WTC11 (cell line): ENCODE results near the gene TMC8. TPM values are rescaled to one million over a fixed set of nuclear protein-coding genes. Genes with fewer than 3 reads are reported as not detected.

Experiments used
- ATAC-seq: fragments of 200-7000 bp; cut with Tn5 transposase; 2 replicates; pipeline ENCODE4 v1.10.0; 2021; ENCODE audit warnings: mild to moderate bottlenecking, moderate library complexity
- CTCF ChIA-PET: fragments of 300-600 bp; sonication (Branson Sonifier 250); formaldehyde crosslinking; loops from one replicate; lab custom pipeline; 2021; ENCODE audit warnings: antibody characterized with exemption; lab: Charles Lee
- POLR2A ChIA-PET: fragments of 350-600 bp; sonication (Branson Sonifier 250); formaldehyde crosslinking; loops from one replicate; lab custom pipeline; 2021; ENCODE audit warnings: antibody characterized with exemption; lab: Charles Lee
- DNase-seq: peaks from one replicate; pipeline ENCODE4 v3.0.0; 2021; ENCODE audit warnings: low spot score
- H3K27ac Mint-ChIP-seq: 2 replicates; pipeline ENCODE4 v1.8.0; 2021; ENCODE audit warnings: mixed read lengths
- H3K27me3 Mint-ChIP-seq: 2 replicates; pipeline ENCODE4 v1.8.0; 2021; ENCODE audit warnings: low read depth, mild to moderate bottlenecking, moderate library complexity, mixed read lengths
- H3K36me3 Mint-ChIP-seq: 2 replicates; pipeline ENCODE4 v1.8.0; 2021; ENCODE audit warnings: mixed read lengths
- H3K4me1 Mint-ChIP-seq: 2 replicates; pipeline ENCODE4 v1.8.0; 2022; ENCODE audit warnings: mixed read lengths
- H3K4me3 Mint-ChIP-seq: 2 replicates; pipeline ENCODE4 v1.8.0; 2021; ENCODE audit warnings: mild to moderate bottlenecking, moderate library complexity, mixed read lengths
- H3K9me3 Mint-ChIP-seq: 2 replicates; pipeline ENCODE4 v1.8.0; 2021; ENCODE audit warnings: mixed read lengths
- AR ChIP-seq: fragments of 250-450 bp; sonication (Bioruptor Pico); IDR thresholded peaks from 2 replicates; pipeline ENCODE4 v1.9.0; 2021; ENCODE audit warnings: mild to moderate bottlenecking
- ATF2 ChIP-seq: sonication (generic); formaldehyde crosslinking; IDR thresholded peaks from 2 replicates; pipeline ENCODE4 v1.8.1; 2022; ENCODE audit warnings: low read depth, missing genetic modification reagents, borderline replicate concordance
- CBFB ChIP-seq: sonication (generic); formaldehyde crosslinking; IDR thresholded peaks from 2 replicates; pipeline ENCODE4 v1.8.1; 2022; ENCODE audit warnings: mild to moderate bottlenecking, low read depth, missing genetic modification reagents
- CREB1 ChIP-seq: sonication (generic); formaldehyde crosslinking; IDR thresholded peaks from 2 replicates; pipeline ENCODE4 v1.8.0; 2023; ENCODE audit warnings: mild to moderate bottlenecking, missing genetic modification reagents
- E2F1 ChIP-seq: sonication (generic); formaldehyde crosslinking; IDR thresholded peaks from 2 replicates; pipeline ENCODE4 v1.8.0; 2022; ENCODE audit warnings: mild to moderate bottlenecking, missing genetic modification reagents
- ETV6 ChIP-seq: sonication (generic); formaldehyde crosslinking; IDR thresholded peaks from 2 replicates; pipeline ENCODE4 v1.8.1; 2022; ENCODE audit warnings: mild to moderate bottlenecking, missing genetic modification reagents
- FOXK1 ChIP-seq: sonication (generic); formaldehyde crosslinking; IDR thresholded peaks from 2 replicates; pipeline ENCODE4 v1.8.0; 2022; ENCODE audit warnings: mild to moderate bottlenecking, moderate library complexity, missing genetic modification reagents
- FOXP1 ChIP-seq: sonication (generic); formaldehyde crosslinking; IDR thresholded peaks from 2 replicates; pipeline ENCODE4 v1.8.0; 2022; ENCODE audit warnings: missing genetic modification reagents, mild to moderate bottlenecking, moderate library complexity, borderline replicate concordance
- GABPB1 ChIP-seq: sonication (generic); formaldehyde crosslinking; IDR thresholded peaks from 2 replicates; pipeline ENCODE4 v1.8.1; 2023; ENCODE audit warnings: mild to moderate bottlenecking, missing genetic modification reagents
- JUN ChIP-seq: sonication (generic); formaldehyde crosslinking; IDR thresholded peaks from 2 replicates; pipeline ENCODE4 v1.8.0; 2023; ENCODE audit warnings: mild to moderate bottlenecking, missing genetic modification reagents
- NFE2L1 ChIP-seq: sonication (generic); formaldehyde crosslinking; IDR thresholded peaks from 2 replicates; pipeline ENCODE4 v1.8.1; 2023; ENCODE audit warnings: missing genetic modification reagents
- NR2C2 ChIP-seq: sonication (generic); formaldehyde crosslinking; IDR thresholded peaks from 2 replicates; pipeline ENCODE4 v1.8.0; 2022; ENCODE audit warnings: mild to moderate bottlenecking, missing genetic modification reagents
- SMAD3 ChIP-seq: sonication (generic); formaldehyde crosslinking; IDR thresholded peaks from 2 replicates; pipeline ENCODE4 v1.8.0; 2022; ENCODE audit warnings: missing genetic modification reagents, mild to moderate bottlenecking, borderline replicate concordance
- ZNF317 ChIP-seq: sonication (generic); formaldehyde crosslinking; IDR thresholded peaks from 2 replicates; pipeline ENCODE4 v1.8.1; 2023; ENCODE audit warnings: low read depth, mild to moderate bottlenecking, moderate library complexity, missing genetic modification reagents, borderline replicate concordance
- ZNF396 ChIP-seq: fragments of 250-450 bp; sonication (Bioruptor Pico); IDR thresholded peaks from 2 replicates; pipeline ENCODE4 v1.8.0; 2021; ENCODE audit warnings: mild to moderate bottlenecking, moderate library complexity, borderline replicate concordance
- ZNF532 ChIP-seq: fragments of 250-450 bp; sonication (Bioruptor Pico); IDR thresholded peaks from 2 replicates; pipeline ENCODE4 v1.9.0; 2021; ENCODE audit warnings: mild to moderate bottlenecking, borderline replicate concordance
- ZSCAN18 ChIP-seq: fragments of 250-450 bp; sonication (Bioruptor Pico); IDR thresholded peaks from 2 replicates; pipeline ENCODE4 v2.1.2; 2022; ENCODE audit warnings: mild to moderate bottlenecking, moderate library complexity
- total RNA-seq: library from RNA; stranded (reverse); gene quantifications from 3 replicates; pipeline ENCODE4 v1.2.3, GENCODE V29; 2021
- TF ChIP-seq, protein P1 (sequence below): fragments of 250-450 bp; sonication (Bioruptor Pico); IDR thresholded peaks from 2 replicates; pipeline ENCODE4 v1.9.0; 2021; ENCODE audit warnings: moderate library complexity, mild to moderate bottlenecking, inconsistent platforms, borderline replicate concordance
- TF ChIP-seq, protein P2 (sequence below): fragments of 250-450 bp; sonication (Bioruptor Pico); IDR thresholded peaks from 2 replicates; pipeline ENCODE4 v1.9.0; 2021; ENCODE audit warnings: mild to moderate bottlenecking
- TF ChIP-seq, protein P3 (sequence below): sonication (generic); formaldehyde crosslinking; IDR thresholded peaks from 2 replicates; pipeline ENCODE4 v1.8.0; 2022; ENCODE audit warnings: mild to moderate bottlenecking, missing genetic modification reagents

Gene TMC8
- total RNA-seq, 1 experiment from 2014 or later: 3.7 TPM

DNA sequence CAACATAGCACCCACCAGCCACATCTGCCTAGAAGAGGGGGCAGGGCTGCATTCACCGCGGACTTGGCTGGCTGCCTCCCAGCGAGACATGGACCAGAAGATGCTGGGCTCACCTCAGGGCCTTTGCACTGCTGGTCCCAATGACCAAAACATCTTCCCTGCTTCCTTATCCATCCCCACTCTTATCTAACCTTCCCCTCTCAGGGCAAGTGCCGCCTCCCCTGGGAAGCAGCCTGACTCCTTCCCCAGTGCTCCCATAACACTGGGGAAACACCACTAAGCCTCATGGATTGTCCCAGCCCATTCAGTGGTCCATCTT lies 7.7 kb upstream of the TMC8 start:
- peaks cover 5% of the 10 kb centered on the region for H3K4me1 Mint-ChIP-seq
- CTCF ChIA-PET: no interaction called here
- no peak for ATAC-seq
- no peak overlapping the region for H3K27ac Mint-ChIP-seq
- no peaks in the 10 kb centered on the region for H3K9me3 Mint-ChIP-seq
- no peak for TF ChIP-seq GABPB1 (CRISPR knock-in tag)
- TF ChIP-seq ATF2 (CRISPR knock-in tag): no peak
- no peak for TF ChIP-seq ZNF396 (CRISPR knock-in tag)
- TF ChIP-seq, protein P1, sequence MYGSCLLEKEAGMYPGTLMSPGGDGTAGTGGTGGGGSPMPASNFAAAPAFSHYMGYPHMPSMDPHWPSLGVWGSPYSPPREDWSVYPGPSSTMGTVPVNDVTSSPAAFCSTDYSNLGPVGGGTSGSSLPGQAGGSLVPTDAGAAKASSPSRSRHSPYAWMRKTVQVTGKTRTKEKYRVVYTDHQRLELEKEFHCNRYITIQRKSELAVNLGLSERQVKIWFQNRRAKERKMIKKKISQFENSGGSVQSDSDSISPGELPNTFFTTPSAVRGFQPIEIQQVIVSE: no peak
- TF ChIP-seq AR (CRISPR knock-in tag): no peak
- TF ChIP-seq ZNF532 (CRISPR knock-in tag): no peak
- TF ChIP-seq CREB1 (CRISPR knock-in tag): no peak
- no peak for TF ChIP-seq E2F1 (CRISPR knock-in tag)
- no peak for TF ChIP-seq SMAD3 (CRISPR knock-in tag)
- TF ChIP-seq ETV6 (CRISPR knock-in tag): no peak
- TF ChIP-seq, protein P2, sequence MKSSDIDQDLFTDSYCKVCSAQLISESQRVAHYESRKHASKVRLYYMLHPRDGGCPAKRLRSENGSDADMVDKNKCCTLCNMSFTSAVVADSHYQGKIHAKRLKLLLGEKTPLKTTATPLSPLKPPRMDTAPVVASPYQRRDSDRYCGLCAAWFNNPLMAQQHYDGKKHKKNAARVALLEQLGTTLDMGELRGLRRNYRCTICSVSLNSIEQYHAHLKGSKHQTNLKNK: no peak
- TF ChIP-seq FOXK1 (CRISPR knock-in tag): no peak
- TF ChIP-seq NFE2L1 (CRISPR knock-in tag): no peak
- TF ChIP-seq, all 79 proteins: peak for 0
- Mint-ChIP-seq H3K27me3 (no peaks in the 10 kb centered on the region), H3K36me3 (peaks cover 16% of the 10 kb centered on the region), H3K4me3 (no peak overlapping the region)
- no peak for DNase-seq
- POLR2A ChIA-PET: no interaction called here

- ChIA-PET CTCF (interaction anchor here (1.6 kb wide), 1 partner anchor 14 kb away, joined by 4 read pairs; no protein-coding TSS in a partner anchor), POLR2A (no interaction called here)
- no peak overlapping the region for H3K27ac Mint-ChIP-seq
- no peaks in the 10 kb centered on the region for H3K27me3 Mint-ChIP-seq
- peaks cover 14% of the 10 kb centered on the region for H3K36me3 Mint-ChIP-seq
- DNase-seq (no peak), ATAC-seq (no peak)
- H3K4me3 Mint-ChIP-seq: no peak overlapping the region
- H3K9me3 Mint-ChIP-seq: no peaks in the 10 kb centered on the region
- H3K4me1 Mint-ChIP-seq: peaks cover 5% of the 10 kb centered on the region
- TF ChIP-seq NR2C2 (CRISPR knock-in tag) (no peak), CBFB (CRISPR knock-in tag) (no peak), FOXP1 (CRISPR knock-in tag) (no peak), JUN (CRISPR knock-in tag) (no peak), ZNF317 (CRISPR knock-in tag) (no peak), ZSCAN18 (CRISPR knock-in tag) (no peak)
- TF ChIP-seq, protein P3, sequence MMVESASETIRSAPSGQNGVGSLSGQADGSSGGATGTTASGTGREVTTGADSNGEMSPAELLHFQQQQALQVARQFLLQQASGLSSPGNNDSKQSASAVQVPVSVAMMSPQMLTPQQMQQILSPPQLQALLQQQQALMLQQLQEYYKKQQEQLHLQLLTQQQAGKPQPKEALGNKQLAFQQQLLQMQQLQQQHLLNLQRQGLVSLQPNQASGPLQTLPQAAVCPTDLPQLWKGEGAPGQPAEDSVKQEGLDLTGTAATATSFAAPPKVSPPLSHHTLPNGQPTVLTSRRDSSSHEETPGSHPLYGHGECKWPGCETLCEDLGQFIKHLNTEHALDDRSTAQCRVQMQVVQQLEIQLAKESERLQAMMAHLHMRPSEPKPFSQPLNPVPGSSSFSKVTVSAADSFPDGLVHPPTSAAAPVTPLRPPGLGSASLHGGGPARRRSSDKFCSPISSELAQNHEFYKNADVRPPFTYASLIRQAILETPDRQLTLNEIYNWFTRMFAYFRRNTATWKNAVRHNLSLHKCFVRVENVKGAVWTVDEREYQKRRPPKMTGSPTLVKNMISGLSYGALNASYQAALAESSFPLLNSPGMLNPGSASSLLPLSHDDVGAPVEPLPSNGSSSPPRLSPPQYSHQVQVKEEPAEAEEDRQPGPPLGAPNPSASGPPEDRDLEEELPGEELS: no peak
Observed at GRCh38 chr17:78123258-78123929, 7.2 kb upstream of the TMC8 start.
